Measurements from ENCODE around the gene THRB. TPM values are rescaled to one million over a fixed set of nuclear protein-coding genes. Genes with fewer than 3 reads are reported as not detected.

The THRB gene
- total and polyA plus RNA-seq, 10 donors: 1.00 to 26.6 (median 16.2) TPM

DNA sequence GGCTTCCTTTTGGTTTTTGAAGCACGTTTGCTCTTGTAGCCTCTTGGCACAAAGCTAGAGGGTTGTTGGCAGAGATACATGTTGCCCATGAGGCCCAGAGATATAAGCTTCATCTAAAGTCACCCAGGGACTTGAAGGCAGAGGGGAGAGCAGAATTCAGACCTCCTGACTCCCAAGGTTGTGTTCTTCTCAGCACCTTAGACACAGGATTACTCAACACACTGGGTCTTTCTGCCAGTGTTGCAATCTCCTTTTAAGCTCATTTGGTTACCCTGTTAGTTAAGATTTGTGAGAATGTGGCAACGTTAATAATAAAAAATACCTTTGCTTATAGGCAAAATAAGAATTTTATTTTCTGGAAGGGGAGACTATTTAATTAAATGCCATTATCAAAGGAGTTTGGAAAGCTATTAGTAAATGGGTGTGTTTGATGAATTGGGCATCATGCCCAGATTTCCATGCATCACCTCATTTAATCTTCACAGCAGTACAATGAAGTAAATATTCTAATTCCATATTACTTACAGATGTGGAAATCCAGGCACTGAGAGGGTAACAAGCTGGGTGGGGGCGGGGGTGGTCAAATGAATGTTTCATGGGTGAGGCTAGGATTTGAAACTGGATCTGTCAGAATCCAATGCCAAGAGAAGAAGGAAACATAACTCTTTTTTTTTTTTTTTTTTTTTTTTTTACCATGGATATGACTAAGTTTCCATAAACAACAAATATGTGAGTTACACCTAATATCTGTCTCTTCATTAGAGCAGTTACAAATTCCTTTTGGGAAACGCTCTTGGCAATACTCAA lies 366.2 kb downstream of the THRB start:
- Histone ChIP-seq H3K27ac (no peak overlapping the region), H3K9me3 (no peaks in the 10 kb centered on the region), H3K27me3 (replicated peaks in 1 of 7) (no peaks in the 10 kb centered on the region), H3K36me3 (peaks cover 0 to 47% (median 5%) of the 10 kb centered on the region in 6 donors), H3K4me3 (no peak overlapping the region), H3K4me1 (no peaks in the 10 kb centered on the region)
- intact Hi-C loops (cut with DNase I; ENCODE audit: low total_unique reads): no loop called here
- 69 to 85% (median 76%) methylated on average over 4 of the region's 4 CpGs for WGBS, 5 donors
- TF ChIP-seq, protein P1, sequence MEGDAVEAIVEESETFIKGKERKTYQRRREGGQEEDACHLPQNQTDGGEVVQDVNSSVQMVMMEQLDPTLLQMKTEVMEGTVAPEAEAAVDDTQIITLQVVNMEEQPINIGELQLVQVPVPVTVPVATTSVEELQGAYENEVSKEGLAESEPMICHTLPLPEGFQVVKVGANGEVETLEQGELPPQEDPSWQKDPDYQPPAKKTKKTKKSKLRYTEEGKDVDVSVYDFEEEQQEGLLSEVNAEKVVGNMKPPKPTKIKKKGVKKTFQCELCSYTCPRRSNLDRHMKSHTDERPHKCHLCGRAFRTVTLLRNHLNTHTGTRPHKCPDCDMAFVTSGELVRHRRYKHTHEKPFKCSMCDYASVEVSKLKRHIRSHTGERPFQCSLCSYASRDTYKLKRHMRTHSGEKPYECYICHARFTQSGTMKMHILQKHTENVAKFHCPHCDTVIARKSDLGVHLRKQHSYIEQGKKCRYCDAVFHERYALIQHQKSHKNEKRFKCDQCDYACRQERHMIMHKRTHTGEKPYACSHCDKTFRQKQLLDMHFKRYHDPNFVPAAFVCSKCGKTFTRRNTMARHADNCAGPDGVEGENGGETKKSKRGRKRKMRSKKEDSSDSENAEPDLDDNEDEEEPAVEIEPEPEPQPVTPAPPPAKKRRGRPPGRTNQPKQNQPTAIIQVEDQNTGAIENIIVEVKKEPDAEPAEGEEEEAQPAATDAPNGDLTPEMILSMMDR (IDR thresholded peaks at IDR 0.05 in 8 of 11, conservative IDR thresholded peaks at IDR 0.05 in 3 of 11): no peak
- TF ChIP-seq POLR2AphosphoS5 (IDR thresholded peaks at IDR 0.05) (no peak), POLR2A (IDR thresholded peaks at IDR 0.05) (no peak)
- no peak for DNase-seq

DNA sequence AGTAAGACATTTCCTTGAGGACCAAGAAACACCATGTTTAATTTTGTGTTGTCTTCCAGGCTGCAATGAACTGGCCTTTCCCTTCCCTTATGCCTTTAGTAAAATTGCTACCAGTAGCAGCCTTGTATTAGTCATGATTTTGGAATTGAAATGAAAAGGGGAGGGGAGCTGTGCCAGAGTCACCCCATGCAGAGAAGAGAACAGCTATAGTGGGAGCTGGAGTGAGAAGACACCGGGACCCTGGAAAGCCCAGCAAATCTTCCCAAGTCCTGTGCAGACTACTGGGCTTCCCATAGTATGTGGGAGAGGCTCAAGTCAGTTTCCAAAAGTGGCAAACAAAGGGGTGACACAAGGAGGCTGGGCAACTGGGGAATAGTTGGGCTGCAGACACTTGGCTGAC lies 371.1 kb downstream of the THRB start:
- Histone ChIP-seq H3K4me3 (no peak overlapping the region), H3K4me1 (no peaks in the 10 kb centered on the region), H3K27me3 (replicated peaks in 1 of 7) (no peaks in the 10 kb centered on the region), H3K36me3 (peaks cover 0 to 30% (median 0%) of the 10 kb centered on the region in 6 donors), H3K27ac (no peak overlapping the region), H3K9me3 (no peaks in the 10 kb centered on the region)
- TF ChIP-seq POLR2A (IDR thresholded peaks at IDR 0.05) (no peak), POLR2AphosphoS5 (IDR thresholded peaks at IDR 0.05) (no peak)
- TF ChIP-seq, protein P1 (IDR thresholded peaks at IDR 0.05 in 8 of 11, conservative IDR thresholded peaks at IDR 0.05 in 3 of 11): no peak
- intact Hi-C loops (cut with DNase I; ENCODE audit: low total_unique reads): no loop called here
- no peak for DNase-seq
- 64 to 95% (median 81%) methylated on average over 1 of the region's 1 CpG for WGBS, 5 donors

DNA sequence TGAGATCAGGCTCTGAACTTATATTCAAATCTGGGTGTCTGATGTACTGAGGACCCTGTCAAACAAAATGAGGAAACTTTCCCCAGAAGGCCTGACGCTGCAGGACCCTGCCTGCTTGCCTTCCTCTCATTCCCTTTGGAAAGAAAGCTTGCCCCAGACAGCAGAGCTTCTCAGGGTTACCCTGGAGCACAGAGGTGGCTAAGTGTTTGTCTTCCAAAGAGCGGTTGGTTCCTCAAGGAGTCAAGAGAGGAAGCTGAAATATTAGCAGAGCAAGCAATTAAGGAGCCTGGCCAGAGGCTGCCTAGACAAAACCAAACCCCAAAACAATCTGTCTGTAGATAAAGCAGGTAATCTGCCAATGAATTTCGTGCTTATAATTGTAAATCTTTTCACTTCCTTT lies 374.2 kb downstream of the THRB start:
- Histone ChIP-seq H3K4me1 (no peaks in the 10 kb centered on the region), H3K27ac (no peak overlapping the region), H3K9me3 (no peaks in the 10 kb centered on the region), H3K36me3 (peaks cover 0 to 20% (median 0%) of the 10 kb centered on the region in 6 donors), H3K4me3 (no peak overlapping the region), H3K27me3 (replicated peaks in 1 of 7) (no peaks in the 10 kb centered on the region)
- no peak for DNase-seq
- intact Hi-C loops (cut with DNase I; ENCODE audit: low total_unique reads): no loop called here
- WGBS, 5 donors: 70 to 89% (median 77%) methylated on average over 3 of the region's 3 CpGs
- no peak for TF ChIP-seq POLR2AphosphoS5 (IDR thresholded peaks at IDR 0.05)
- no peak for TF ChIP-seq POLR2A (IDR thresholded peaks at IDR 0.05)
- TF ChIP-seq, protein P1 (IDR thresholded peaks at IDR 0.05 in 8 of 11, conservative IDR thresholded peaks at IDR 0.05 in 3 of 11): no peak

DNA sequence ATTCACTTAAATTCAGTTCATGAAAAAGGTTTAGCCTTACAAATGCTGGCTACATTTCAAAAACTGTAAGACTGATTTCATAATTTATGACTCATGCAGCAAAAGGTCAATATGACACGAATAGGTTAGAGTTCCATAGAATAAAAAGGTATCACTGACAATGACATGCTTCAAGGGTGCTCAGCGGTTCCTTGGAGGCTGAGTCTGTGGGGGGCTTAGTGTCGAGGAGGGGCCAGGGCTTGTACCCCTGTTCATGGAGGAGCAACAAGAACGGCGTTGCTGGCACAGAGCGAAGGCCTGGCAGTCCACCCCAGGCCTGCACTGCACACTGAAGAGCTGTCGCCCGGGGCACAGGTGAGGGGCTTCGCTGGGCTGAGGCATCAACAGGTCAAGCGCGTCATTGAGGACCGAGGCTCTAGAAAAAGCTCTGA lies 375.3 kb downstream of the THRB start:
- 88 to 94% (median 90%) methylated on average over 12 of the region's 12 CpGs for WGBS, 5 donors
- Histone ChIP-seq H3K27ac (no peak overlapping the region), H3K4me1 (no peaks in the 10 kb centered on the region), H3K9me3 (no peaks in the 10 kb centered on the region), H3K4me3 (no peak overlapping the region), H3K36me3 (peaks cover 0 to 20% (median 0%) of the 10 kb centered on the region in 6 donors), H3K27me3 (replicated peaks in 1 of 7) (no peaks in the 10 kb centered on the region)
- DNase-seq: no peak
- intact Hi-C loops (cut with DNase I; ENCODE audit: low total_unique reads): no loop called here
- TF ChIP-seq POLR2AphosphoS5 (IDR thresholded peaks at IDR 0.05) (no peak), POLR2A (IDR thresholded peaks at IDR 0.05) (no peak)
- TF ChIP-seq, protein P1 (IDR thresholded peaks at IDR 0.05 in 8 of 11, conservative IDR thresholded peaks at IDR 0.05 in 3 of 11): no peak
